ENCODE measurements around the gene ZNF23.

DNA sequence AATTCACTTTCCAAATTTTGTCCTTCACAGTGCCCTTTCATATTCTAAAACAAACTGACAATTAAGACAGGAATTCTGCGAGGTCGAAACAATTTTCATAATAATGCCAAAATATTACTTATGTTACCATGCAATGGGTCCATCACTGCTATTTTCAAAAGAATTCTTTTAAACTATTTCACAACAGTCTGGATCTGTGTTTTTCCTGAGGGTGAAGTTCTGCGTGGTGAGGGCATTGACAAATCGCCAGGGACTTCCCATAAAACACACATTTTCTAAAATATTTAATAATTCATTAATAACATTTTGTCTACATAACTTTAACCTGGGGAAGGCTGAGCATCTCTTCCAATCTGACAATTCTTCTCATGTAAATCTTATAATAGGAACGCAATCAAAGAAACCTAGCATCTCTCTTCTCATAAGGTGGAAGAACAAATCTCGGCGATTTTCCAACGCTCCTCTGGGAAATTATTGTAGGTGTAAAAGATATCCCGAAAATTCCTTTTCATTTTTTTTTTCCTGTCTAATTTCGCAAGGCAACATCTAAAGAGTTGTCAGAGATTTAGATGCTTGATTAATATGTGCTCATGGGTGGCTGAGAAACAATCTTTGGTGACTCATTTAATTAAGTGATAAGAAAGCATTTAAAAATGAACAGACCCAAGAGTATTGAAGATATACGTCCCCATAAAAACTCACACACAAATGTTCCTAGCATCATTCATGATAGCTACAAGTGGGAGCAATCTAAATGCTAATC, 62.1 kb downstream of the ZNF23 start:
- TF ChIP-seq, protein P1, sequence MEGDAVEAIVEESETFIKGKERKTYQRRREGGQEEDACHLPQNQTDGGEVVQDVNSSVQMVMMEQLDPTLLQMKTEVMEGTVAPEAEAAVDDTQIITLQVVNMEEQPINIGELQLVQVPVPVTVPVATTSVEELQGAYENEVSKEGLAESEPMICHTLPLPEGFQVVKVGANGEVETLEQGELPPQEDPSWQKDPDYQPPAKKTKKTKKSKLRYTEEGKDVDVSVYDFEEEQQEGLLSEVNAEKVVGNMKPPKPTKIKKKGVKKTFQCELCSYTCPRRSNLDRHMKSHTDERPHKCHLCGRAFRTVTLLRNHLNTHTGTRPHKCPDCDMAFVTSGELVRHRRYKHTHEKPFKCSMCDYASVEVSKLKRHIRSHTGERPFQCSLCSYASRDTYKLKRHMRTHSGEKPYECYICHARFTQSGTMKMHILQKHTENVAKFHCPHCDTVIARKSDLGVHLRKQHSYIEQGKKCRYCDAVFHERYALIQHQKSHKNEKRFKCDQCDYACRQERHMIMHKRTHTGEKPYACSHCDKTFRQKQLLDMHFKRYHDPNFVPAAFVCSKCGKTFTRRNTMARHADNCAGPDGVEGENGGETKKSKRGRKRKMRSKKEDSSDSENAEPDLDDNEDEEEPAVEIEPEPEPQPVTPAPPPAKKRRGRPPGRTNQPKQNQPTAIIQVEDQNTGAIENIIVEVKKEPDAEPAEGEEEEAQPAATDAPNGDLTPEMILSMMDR (IDR thresholded peaks at IDR 0.05): no peak
- TF ChIP-seq POLR2A (IDR thresholded peaks at IDR 0.05): no peak

Measured in right lobe of liver (tissue), 4 donors.